ENCODE results near the gene PDLIM3. TPM values are rescaled to one million over a fixed set of nuclear protein-coding genes. Genes with fewer than 3 reads are reported as not detected.

The PDLIM3 gene
- total and polyA plus RNA-seq, 2 of the 4 experiments (the other 2 are of a cell fraction): 6.4 to 11.7 TPM

DNA sequence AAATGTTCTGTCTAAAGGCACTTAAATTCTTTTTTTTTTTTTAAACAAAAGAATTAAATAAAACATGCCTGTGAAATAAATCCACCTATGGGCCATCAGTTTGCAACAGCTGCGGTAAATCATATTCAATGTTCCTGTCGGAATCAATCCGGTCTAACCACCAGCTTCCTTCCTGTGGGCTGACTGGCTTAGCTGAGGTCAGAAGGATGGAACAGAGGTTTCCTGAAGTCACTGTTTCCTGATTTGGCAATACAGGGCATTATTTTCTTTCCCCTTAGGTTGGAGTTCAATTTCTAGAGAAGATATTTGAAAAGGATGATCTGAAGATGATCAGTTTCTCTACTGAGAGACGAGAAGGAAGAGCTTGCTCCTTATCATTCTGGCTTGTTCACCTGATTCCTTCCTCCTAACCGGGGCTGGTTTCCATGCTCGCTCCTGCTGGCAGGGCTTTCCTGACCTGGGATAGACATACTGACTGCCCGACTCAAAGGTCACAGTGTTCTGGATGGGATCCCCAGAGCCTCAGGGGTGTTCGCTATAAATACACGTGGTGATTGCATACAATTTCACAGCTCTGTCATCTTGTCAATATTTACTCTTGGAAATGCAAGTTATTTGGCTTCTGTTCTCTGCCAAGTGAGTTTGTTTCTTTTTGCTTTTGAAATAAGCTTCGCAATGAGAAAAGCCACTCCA, 21.7 kb downstream of the PDLIM3 start:
- Histone ChIP-seq H3K4me3 (ENCODE audit: insufficient read depth, low read depth, low read length) (no peak overlapping the region), H3K36me3 (ENCODE audit: control insufficient read depth, insufficient read depth, low read length) (peaks cover 2% of the 10 kb centered on the region; the same call in 1 of the 2 replicates), H3K18ac (ENCODE audit: low read depth, low read length) (peak overlapping the region; percentile 43; the same call in 1 of the 2 replicates), H3K4me2 (ENCODE audit: low read depth, low read length) (0 out of 2 replicates have a peak overlapping the region, but pooled peaks have one; percentile 26), H2AK5ac (ENCODE audit: low read depth, low read length) (peak overlapping the region; percentile 45; the same call in 1 of the 2 replicates), H3K79me1 (ENCODE audit: low read depth in 1 of 2, low read length in 2 of 2) (no peaks in the 10 kb centered on the region), H2BK15ac (ENCODE audit: low read depth, low read length) (no peak overlapping the region), H3K9me1 (ENCODE audit: insufficient read depth, low read length) (no peaks in the 10 kb centered on the region), H3K14ac (replicated peaks; ENCODE audit: low read depth, low read length) (peak overlapping the region; percentile 10; the same call in 1 of the 2 replicates), H3K27me3 (ENCODE audit: control insufficient read depth, insufficient read depth, low read length) (no peaks in the 10 kb centered on the region), H3K4me1 (ENCODE audit: control insufficient read depth, insufficient read depth, low read length) (peaks cover 15% of the 10 kb centered on the region), H4K91ac (ENCODE audit: insufficient read depth, low read depth, low read length) (no peak overlapping the region; the same call in 1 of the 2 replicates), H2BK20ac (ENCODE audit: low read depth, low read length) (peak overlapping the region; percentile 58; the same call in 1 of the 2 replicates), H4K8ac (ENCODE audit: low read depth in 2 of 2, low read length in 2 of 2) (peak overlapping the region; percentile 32 to 49; a peak in 2 of 4 replicates), H4K5ac (ENCODE audit: low read depth, low read length) (no peak overlapping the region), H4K20me1 (ENCODE audit: insufficient read depth, low read length) (no peaks in the 10 kb centered on the region), H3K23ac (ENCODE audit: low read depth, low read length) (no peak overlapping the region; the same call in 1 of the 2 replicates), H3K4ac (ENCODE audit: low read depth, low read length) (peak overlapping the region; percentile 27; the same call in 1 of the 2 replicates), H3K9me3 (ENCODE audit: control insufficient read depth, insufficient read depth, low read length) (no peaks in the 10 kb centered on the region), H2AK9ac (replicated peaks; ENCODE audit: low read depth, low read length, poor library complexity) (no peak overlapping the region), H2AFZ (replicated peaks; ENCODE audit: low read length, poor library complexity) (peak overlapping the region; percentile 37), H2BK120ac (ENCODE audit: low read depth, low read length) (peak overlapping the region; percentile 48; the same call in 1 of the 2 replicates), H2BK5ac (ENCODE audit: low read depth, low read length, poor library complexity, severe bottlenecking) (no peak overlapping the region), H3K27ac (ENCODE audit: insufficient read depth, low read length) (no peak overlapping the region), H3K9ac (ENCODE audit: low read depth, low read length) (no peak overlapping the region), H3K56ac (ENCODE audit: extremely low read depth, insufficient read depth, low read length) (0 out of 2 replicates have a peak overlapping the region, but pooled peaks have one; percentile 9)
- peak; percentile 21; the same call in 1 of the 2 replicates for ATAC-seq (ENCODE audit: low read depth)
- intact Hi-C loops (cut with micrococcal nuclease): no loop called here
- TF ChIP-seq CEBPB (IDR thresholded peaks at IDR 0.05; ENCODE audit: low read depth, low read length): 0 out of 2 replicates have a peak, but pooled peaks have one; percentile 16
- TF ChIP-seq FOS (IDR thresholded peaks at IDR 0.05; ENCODE audit: low read depth, low read length): no peak
- no peak for TF ChIP-seq CTCF (conservative IDR thresholded peaks at IDR 0.05; ENCODE audit: low read depth, low read length)
- 92% methylated on average over 3 of the region's 10 CpGs; no CpG with 5 or more reads in 1 of the 2 experiments for WGBS, 2 experiments (ENCODE audit: extremely low coverage in 2 of 2, insufficient read length in 1 of 2)
- ChIA-PET CTCF (interaction anchor here (0.6 to 1.2 kb wide), 2 partner anchors 9 to 18 kb away, joined by 3 to 4 read pairs; no protein-coding TSS in a partner anchor), POLR2A (ENCODE audit: unreplicated experiment) (no interaction called here)
- BruUV-seq (replicated peaks): no TSS peak
- peak; percentile 54 for DNase-seq
- dilution Hi-C loops (cut with HindIII; ENCODE audit: low sequenced_read_pairs, unreplicated experiment): no loop called here
- in situ Hi-C loops (cut with MboI; ENCODE audit: low sequenced_read_pairs): no loop called here

Measured in IMR-90 (cell line).